T47D (cell line): ENCODE results near the gene CIAO2A.

Source experiments
- DNase-seq, 2 experiments: peaks; one replicate each; pipeline versions ENCODE4 v3.0.0 to v3.0.0-alpha.2; 2011 to 2012; ENCODE audit warnings: low read depth in 1 of 2, low spot score in 1 of 2
- JUND ChIP-seq: IDR thresholded peaks from 2 replicates; pipeline ENCODE4 v1.6.1; 2012; ENCODE audit warnings: low read depth
- in situ Hi-C: cut with HindIII; loops from 2 replicates; pipeline ENCODE4 v1.10.0; 2016; ENCODE audit warnings: low sequenced_read_pairs, low pct_unique_long_range_greater_than_20kb

The CIAO2A gene

GRCh38 chr15:64034519-64034918 is 59.1 kb downstream of the CIAO2A start:
- in situ Hi-C loops = no loop called here
- DNase-seq = no peak
- no peak for TF ChIP-seq JUND

- in situ Hi-C loops = no loop called here
- no peak for TF ChIP-seq JUND
- DNase-seq = no peak
Measured at GRCh38 chr15:64032329-64032728, 61.3 kb downstream of the CIAO2A start.

GRCh38 chr15:64030123-64030522 is 63.5 kb downstream of the CIAO2A start:
- no peak for TF ChIP-seq JUND
- DNase-seq = no peak
- in situ Hi-C loops = no loop called here

GRCh38 chr15:64029633-64030032 is 64.0 kb downstream of the CIAO2A start:
- no peak for TF ChIP-seq JUND
- in situ Hi-C loops = no loop called here
- DNase-seq = no peak

- DNase-seq = no peak
- TF ChIP-seq JUND = no peak
- in situ Hi-C loops = no loop called here
Measured at GRCh38 chr15:64029110-64029509, 64.5 kb downstream of the CIAO2A start.

GRCh38 chr15:64026591-64026990 is 67.0 kb downstream of the CIAO2A start:
- in situ Hi-C loops = no loop called here
- DNase-seq = no peak
- TF ChIP-seq JUND = no peak

GRCh38 chr15:64024172-64025050 is 69.2 kb downstream of the CIAO2A start:
- DNase-seq = peak in 1 of 2 experiments; percentile 21
- TF ChIP-seq JUND = no peak
- in situ Hi-C loops = no loop called here

GRCh38 chr15:64023220-64023619 is 70.4 kb downstream of the CIAO2A start:
- no peak for DNase-seq
- in situ Hi-C loops = no loop called here

GRCh38 chr15:64022571-64022970 is 71.1 kb downstream of the CIAO2A start:
- TF ChIP-seq JUND = no peak
- no peak for DNase-seq
- in situ Hi-C loops = no loop called here

More at GRCh38 chr15:64023220-64023619, 70.4 kb downstream of the CIAO2A start:
- no peak for TF ChIP-seq JUND
